H1 (cell line): ENCODE data around the gene CCDC92B. TPM values are rescaled to one million over a fixed set of nuclear protein-coding genes. Genes with fewer than 3 reads are reported as not detected.

ENCODE experiments used
- CHD7 ChIP-seq: fragments of 300-600 bp; sonication (generic); IDR thresholded peaks from 2 replicates; pipeline ENCODE4 v1.7.1; 2012; ENCODE audit warnings: low read length, moderate library complexity, mild to moderate bottlenecking, inconsistent platforms; ENCODE audit not compliant: insufficient replicate concordance
- CREB1 ChIP-seq: IDR thresholded peaks from 2 replicates; pipeline ENCODE4 v1.6.1; 2012; ENCODE audit warnings: inconsistent platforms
- POU5F1 ChIP-seq: IDR thresholded peaks from 2 replicates; pipeline ENCODE4 v1.6.1; 2011; ENCODE audit warnings: low read depth, mild to moderate bottlenecking, low read length, moderate library complexity
- polyA plus RNA-seq, 7 experiments: library from polyadenylated mRNA; depleted of rRNA in 3 of 7; stranded (reverse) in 5 of 7; unstranded in 2 of 7; fragments of >200 nt in 5 of 7; fragments of 200-250 nt in 2 of 7; gene quantifications; 1 replicate in 5 of 7; 2 replicates in 1 of 7; 4 replicates in 1 of 7; pipeline versions ENCODE4 v1.2.1 to v1.2.3, GENCODE V29; 2011 to 2013; ENCODE audit warnings: missing spikeins in 2 of 7, mixed read lengths in 2 of 7
- total RNA-seq: library from RNA; stranded (reverse); fragmentation: NEBNext Ultra II Directional; extraction: Animal tissue kit (Norgen Biotek cat#: 25700); gene quantifications from 2 replicates; pipeline ENCODE4 v1.2.1, GENCODE V29; 2021

The CCDC92B gene
- total and polyA plus RNA-seq, 2 of the 8 experiments (the other 6 are each of a cell fraction or from before 2014, with no cell fraction given): 5.5 to 12.1 TPM

GRCh38 chr17:2705888-2706795 lies 43.3 kb downstream of the CCDC92B start (continued):
- TF ChIP-seq CHD7 (no peak), POU5F1 (no peak), CREB1 (no peak)
